OCI-LY1 (cell line): Measurements from ENCODE around the gene ETV6.

Experiments used
- CTCF ChIP-seq: fragments of 200-600 bp; sonication (generic), shearing (Covaris generic); IDR thresholded peaks from 2 replicates; pipeline ENCODE4 v1.5.1; 2017; ENCODE audit warnings: mild to moderate bottlenecking, antibody characterized with exemption, low read length, moderate library complexity, mixed read lengths
- EZH2 ChIP-seq: fragments of 200-600 bp; sonication (generic), shearing (Covaris generic); IDR thresholded peaks from 2 replicates; pipeline ENCODE4 v1.8.0; 2017; ENCODE audit warnings: borderline replicate concordance, mixed run types, mild to moderate bottlenecking, antibody characterized with exemption, low read length, moderate library complexity, mixed read lengths

GRCh38 chr12:11895421-11896078 is 246.1 kb downstream of the ETV6 start:
- TF ChIP-seq CTCF (no peak), EZH2 (no peak)
